Thyroid gland (tissue), 4 donors: ENCODE measurements around the gene SOD2. TPM values are rescaled to one million over a fixed set of nuclear protein-coding genes. Genes with fewer than 3 reads are reported as not detected.
"Not testable (repeated sequence)": the region's sequence is repeated elsewhere in the genome, so short reads cannot be mapped to it uniquely, and the experiment has no call there.

Source experiments
- DNase-seq, 2 donors: peaks; one replicate each; pipeline ENCODE4 v3.0.0-alpha.2; 2019
- H3K27ac ChIP-seq, 3 donors: fragments of 200-600 bp; sonication (generic); 1 replicate in 2 of 3; 2 replicates in 1 of 3; pipeline ENCODE4 v1.5.1; 2016 to 2019; ENCODE audit warnings: mild to moderate bottlenecking in 1 of 3, moderate library complexity in 1 of 3
- H3K27me3 ChIP-seq: fragments of 200-600 bp; sonication (generic); one replicate; pipeline ENCODE4 v1.5.1; 2019
- H3K36me3 ChIP-seq, 2 donors: fragments of 200-600 bp; sonication (generic); one replicate each; pipeline ENCODE4 v1.5.1; 2016 to 2019
- H3K4me1 ChIP-seq, 2 donors: fragments of 200-600 bp; sonication (generic); one replicate each; pipeline ENCODE4 v1.5.1; 2017 to 2019
- H3K4me3 ChIP-seq, 3 donors: fragments of 200-600 bp; sonication (generic); replicated peaks in 1 of 3; 1 replicate in 2 of 3; 2 replicates in 1 of 3; pipeline ENCODE4 v1.5.1; 2016; ENCODE audit warnings: mild to moderate bottlenecking in 1 of 3
- H3K9me3 ChIP-seq: fragments of 200-600 bp; sonication (generic); one replicate; pipeline ENCODE4 v1.5.1; 2017
- CTCF ChIP-seq, 6 experiments: fragments of 200-600 bp in 3 of 6; fragments of 450-650 bp in 3 of 6; sonication (generic) in 3 of 6; IDR thresholded peaks; one replicate each; pipeline ENCODE4 v1.5.1; 2016 to 2019; ENCODE audit warnings: antibody characterized with exemption in 6 of 6, mild to moderate bottlenecking in 2 of 6, inconsistent platforms in 1 of 6, moderate library complexity in 1 of 6
- POLR2A ChIP-seq, 2 donors: fragments of 450-650 bp; IDR thresholded peaks; one replicate each; pipeline ENCODE4 v1.6.1; 2017; ENCODE audit warnings: antibody characterized with exemption in 2 of 2, mild to moderate bottlenecking in 2 of 2, moderate library complexity in 1 of 2
- WGBS, 2 donors: methylation state at CpG; one replicate each; pipeline ENCODE4 v1.1.5; 2017; 5-methylcytosine and 5-hydroxymethylcytosine counted together
- intact Hi-C: fragments of 100-400 bp; cut with DNase I; formaldehyde crosslinking; loops from one replicate; pipeline ENCODE4 v1.15.1; 2023
- total RNA-seq, 4 donors: library from RNA; depleted of rRNA; stranded (reverse); fragments of >200 nt; gene quantifications; one replicate each; pipeline ENCODE4 v1.2.3, GENCODE V29; 2016

SOD2 gene
- total RNA-seq, 4 donors from 2014 or later, result 132 to 601 (median 296) TPM

- peaks cover 18 to 21% of the 10 kb centered on the region in 2 donors for H3K4me1 ChIP-seq
- intact Hi-C loops, result loop anchor here (2.0 to 10.0 kb wide), 2 partner anchors 34 to 58 kb away; partner anchors contain the start of genes SOD2 and TCP1
- TF ChIP-seq POLR2A (IDR thresholded peaks at IDR 0.05) (peak; percentile 78 to 89), CTCF (IDR thresholded peaks at IDR 0.05) (no peak)
Observed at GRCh38 chr6:159726918-159727716, 34.1 kb upstream of the SOD2 start, which contains the start of gene WTAP. Gene WTAP (plus strand): TSS chr6:159727506. CDS start chr6:159736266, 8,760 bp downstream.

GRCh38 chr6:159726255-159726917 lies 33.3 kb upstream of the SOD2 start:
- Histone ChIP-seq H3K27me3 (no peaks in the 10 kb centered on the region), H3K36me3 (no peaks in the 10 kb centered on the region), H3K4me1 (peaks cover 17 to 18% of the 10 kb centered on the region in 2 donors), H3K4me3 (peak overlapping the region; percentile 66 to 85 (median 83)), H3K27ac (peak overlapping the region; percentile 99 to 100 (median 99)), H3K9me3 (no peaks in the 10 kb centered on the region)
- intact Hi-C loops, result loop anchor here (2.0 to 10.0 kb wide), 2 partner anchors 34 to 58 kb away; partner anchors contain the start of genes SOD2 and TCP1
- WGBS, 2 donors, result 1 to 2% methylated on average over 9 to 30 of the region's 30 CpGs
- TF ChIP-seq POLR2A (IDR thresholded peaks at IDR 0.05) (no peak), CTCF (IDR thresholded peaks at IDR 0.05) (no peak)
- DNase-seq, result no peak

More at GRCh38 chr6:159726918-159727716, 34.1 kb upstream of the SOD2 start, which contains the start of gene WTAP:
- peak within 1 kb of the TSS; percentile 99 to 100 (median 99) for H3K27ac ChIP-seq
- WGBS, 2 donors, result 0 to 2% methylated on average over 7 to 29 of the region's 93 CpGs
- H3K27me3 ChIP-seq, result no peaks in the 10 kb centered on the region
- no peaks in the 10 kb centered on the region for H3K9me3 ChIP-seq
- peak within 1 kb of the TSS; percentile 66 to 98 (median 94) for H3K4me3 ChIP-seq
- DNase-seq, result peak; percentile 97 to 98
- no peaks in the 10 kb centered on the region for H3K36me3 ChIP-seq

GRCh38 chr6:159725208-159725607 lies 32.2 kb upstream of the SOD2 start:
- not testable (repeated sequence) for H3K36me3 ChIP-seq, H3K9me3 ChIP-seq, H3K27ac ChIP-seq, H3K4me3 ChIP-seq, H3K27me3 ChIP-seq, DNase-seq
- intact Hi-C loops, result loop anchor here (10.0 kb wide), 1 partner anchor 60 kb away; the partner anchor contains the start of gene TCP1
- WGBS, 2 donors, result 95 to 100% methylated on average over 3 of the region's 3 CpGs
- H3K4me1 ChIP-seq, result peaks cover 17 to 18% of the 10 kb centered on the region in 2 donors

GRCh38 chr6:159724778-159725177 lies 31.7 kb upstream of the SOD2 start:
- Histone ChIP-seq H3K36me3 (no peaks in the 10 kb centered on the region), H3K9me3 (no peaks in the 10 kb centered on the region), H3K27me3 (no peaks in the 10 kb centered on the region), H3K4me1 (peaks cover 16 to 17% of the 10 kb centered on the region in 2 donors), H3K27ac (no peak overlapping the region), H3K4me3 (no peak overlapping the region)
- no peak for DNase-seq
- intact Hi-C loops, result loop anchor here (10.0 kb wide), 1 partner anchor 60 kb away; the partner anchor contains the start of gene TCP1
- TF ChIP-seq POLR2A (IDR thresholded peaks at IDR 0.05) (no peak), CTCF (IDR thresholded peaks at IDR 0.05) (no peak)
- 95 to 97% methylated on average over 4 of the region's 4 CpGs for WGBS, 2 donors

- TF ChIP-seq POLR2A (IDR thresholded peaks at IDR 0.05) (no peak), CTCF (IDR thresholded peaks at IDR 0.05) (no peak)
- Histone ChIP-seq H3K27ac (no peak overlapping the region), H3K27me3 (no peaks in the 10 kb centered on the region), H3K36me3 (no peaks in the 10 kb centered on the region), H3K4me3 (no peak overlapping the region), H3K4me1 (peaks cover 3 to 10% of the 10 kb centered on the region in 2 donors), H3K9me3 (no peaks in the 10 kb centered on the region)
- intact Hi-C loops, result loop anchor here (10.0 kb wide), 1 partner anchor 62 kb away; the partner anchor contains the start of gene TCP1
- no peak for DNase-seq
- 88 to 97% methylated on average over 2 of the region's 2 CpGs for WGBS, 2 donors
Observed at GRCh38 chr6:159723259-159723658, 30.2 kb upstream of the SOD2 start.
